ENCODE results near the gene ARMC2. TPM values are rescaled to one million over a fixed set of nuclear protein-coding genes. Genes with fewer than 3 reads are reported as not detected.

Gene ARMC2
- polyA plus RNA-seq, 1 of the 3 experiments (the other 2 are of a cell fraction): 2.4 TPM

DNA sequence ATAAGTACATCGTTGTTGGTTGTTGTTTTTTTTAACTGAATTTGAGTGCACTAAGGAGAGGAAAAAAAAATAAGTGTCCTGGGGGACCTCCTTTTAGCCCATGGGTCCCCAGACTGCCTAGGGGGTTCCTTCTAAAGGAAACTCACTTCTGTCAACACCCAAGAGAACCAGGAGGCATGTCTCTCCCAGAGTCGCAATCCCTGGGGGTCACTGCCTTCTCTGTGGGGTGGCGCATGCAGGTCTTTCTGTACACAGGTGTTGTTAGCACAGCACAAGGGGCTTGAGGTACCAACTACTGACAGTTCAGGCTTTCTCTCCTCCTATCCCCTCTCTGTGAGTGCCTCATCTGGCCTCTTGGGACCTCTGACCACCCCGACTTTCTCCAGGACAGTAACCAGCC, 7.3 kb upstream of the ARMC2 start:
- Histone ChIP-seq H3K27me3 (ENCODE audit: insufficient read depth) (no peaks in the 10 kb centered on the region), H2AFZ (ENCODE audit: low read depth) (no peak overlapping the region), H3K9me2 (no peaks in the 10 kb centered on the region), H3K36me3 (replicated peaks in 1 of 2; ENCODE audit: control insufficient read depth in 1 of 2, insufficient read depth in 2 of 2, low read length in 1 of 2) (no peaks in the 10 kb centered on the region), H3K4me2 (no peak overlapping the region), H3K79me2 (ENCODE audit: insufficient read depth) (no peaks in the 10 kb centered on the region), H3K9ac (no peak overlapping the region), H3K27ac (ENCODE audit: low read depth in 2 of 2, low read length in 1 of 2) (no peak overlapping the region), H3F3A (replicated peaks; ENCODE audit: insufficient read depth) (no peaks in the 10 kb centered on the region), H3K4me3 (ENCODE audit: low read depth in 2 of 2, low read length in 1 of 2) (no peak overlapping the region), H3K9me3 (no peaks in the 10 kb centered on the region), H3K4me1 (ENCODE audit: control insufficient read depth in 1 of 2, insufficient read depth in 2 of 2, low read depth in 1 of 2, low read length in 1 of 2) (no peaks in the 10 kb centered on the region; a peak in 1 of 4 replicates), H4K20me1 (ENCODE audit: insufficient read depth) (no peaks in the 10 kb centered on the region)
- 67% methylated on average over 2 of the region's 4 CpGs for WGBS (ENCODE audit: low lambda C conversion rate)
- CTCF ChIA-PET: no interaction called here
- no peak for DNase-seq
- TF ChIP-seq MEF2A (IDR thresholded peaks at IDR 0.05; ENCODE audit: borderline replicate concordance, low read depth): no peak
- POLR2A ChIA-PET: no interaction called here

DNA sequence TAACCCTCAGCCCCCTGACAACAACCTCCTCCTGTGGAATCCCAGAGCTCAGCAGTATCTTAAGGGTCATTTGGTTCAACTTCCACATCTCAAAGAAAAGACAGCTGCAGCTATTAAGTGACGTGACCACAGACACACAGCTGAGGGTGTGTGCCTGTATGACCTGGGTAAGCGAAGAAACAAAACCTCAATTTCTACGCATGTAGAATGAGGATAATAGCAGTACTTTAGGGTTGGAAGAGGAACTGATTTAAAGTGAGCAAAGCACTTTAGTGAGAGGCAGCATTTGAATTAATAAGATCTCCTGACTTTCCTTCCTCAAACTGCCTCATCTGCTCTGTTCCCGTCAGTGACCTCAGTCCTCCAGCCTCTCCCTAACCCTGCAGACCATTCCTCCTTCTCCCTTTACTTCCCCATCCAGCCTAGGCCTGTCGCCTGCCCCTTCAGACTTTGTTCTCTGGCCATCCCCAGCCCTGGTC, 6.8 kb upstream of the ARMC2 start:
- WGBS (ENCODE audit: low lambda C conversion rate): 86% methylated on average over 5 of the region's 5 CpGs
- Histone ChIP-seq H3K9ac (no peak overlapping the region), H3K27me3 (ENCODE audit: insufficient read depth) (no peaks in the 10 kb centered on the region), H3K79me2 (ENCODE audit: insufficient read depth) (no peaks in the 10 kb centered on the region), H3K4me2 (no peak overlapping the region), H3F3A (replicated peaks; ENCODE audit: insufficient read depth) (no peaks in the 10 kb centered on the region), H3K27ac (ENCODE audit: low read depth in 2 of 2, low read length in 1 of 2) (no peak overlapping the region), H3K9me2 (no peaks in the 10 kb centered on the region), H3K4me1 (ENCODE audit: control insufficient read depth in 1 of 2, insufficient read depth in 2 of 2, low read depth in 1 of 2, low read length in 1 of 2) (no peaks in the 10 kb centered on the region; a peak in 1 of 4 replicates), H4K20me1 (ENCODE audit: insufficient read depth) (no peaks in the 10 kb centered on the region), H2AFZ (ENCODE audit: low read depth) (no peak overlapping the region), H3K36me3 (replicated peaks in 1 of 2; ENCODE audit: control insufficient read depth in 1 of 2, insufficient read depth in 2 of 2, low read length in 1 of 2) (no peaks in the 10 kb centered on the region), H3K4me3 (ENCODE audit: low read depth in 2 of 2, low read length in 1 of 2) (no peak overlapping the region), H3K9me3 (no peaks in the 10 kb centered on the region)
- CTCF ChIA-PET: no interaction called here
- no peak for TF ChIP-seq JUND (IDR thresholded peaks at IDR 0.05)
- POLR2A ChIA-PET: no interaction called here
- no peak for DNase-seq

DNA sequence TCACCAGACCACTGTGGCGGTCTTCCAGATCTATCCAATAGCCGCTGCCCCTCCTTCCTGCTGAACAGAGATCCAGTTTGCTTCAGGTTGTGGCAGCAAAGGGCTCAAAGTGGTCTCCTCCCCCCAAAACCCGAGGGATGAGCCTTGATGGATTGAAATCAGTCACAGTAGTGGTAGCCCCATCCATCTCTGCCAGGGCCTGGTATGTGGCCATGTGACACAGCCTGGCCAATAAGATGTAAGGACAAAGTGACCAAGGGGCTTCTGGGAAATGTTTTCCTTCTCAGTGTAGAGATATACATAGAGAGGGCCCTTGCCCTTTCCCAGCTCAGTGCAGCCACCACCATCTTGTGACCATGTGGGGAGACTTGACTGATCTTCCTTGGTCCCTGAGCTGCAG, 4.1 kb upstream of the ARMC2 start:
- Histone ChIP-seq H3K27me3 (ENCODE audit: insufficient read depth) (no peaks in the 10 kb centered on the region), H3K9me3 (no peaks in the 10 kb centered on the region), H3K4me3 (ENCODE audit: low read depth in 2 of 2, low read length in 1 of 2) (no peak overlapping the region), H3F3A (replicated peaks; ENCODE audit: insufficient read depth) (no peaks in the 10 kb centered on the region), H3K4me1 (ENCODE audit: control insufficient read depth in 1 of 2, insufficient read depth in 2 of 2, low read depth in 1 of 2, low read length in 1 of 2) (peaks cover 0 to 5% of the 10 kb centered on the region in 2 experiments; a peak in 2 of 4 replicates), H3K4me2 (no peak overlapping the region), H3K27ac (ENCODE audit: low read depth in 2 of 2, low read length in 1 of 2) (no peak overlapping the region), H3K9me2 (no peaks in the 10 kb centered on the region), H3K36me3 (replicated peaks in 1 of 2; ENCODE audit: control insufficient read depth in 1 of 2, insufficient read depth in 2 of 2, low read length in 1 of 2) (no peaks in the 10 kb centered on the region), H4K20me1 (ENCODE audit: insufficient read depth) (no peaks in the 10 kb centered on the region), H3K79me2 (ENCODE audit: insufficient read depth) (no peaks in the 10 kb centered on the region), H2AFZ (ENCODE audit: low read depth) (no peak overlapping the region), H3K9ac (no peak overlapping the region)
- POLR2A ChIA-PET: no interaction called here
- CTCF ChIA-PET: interaction anchor here (0.9 kb wide), 1 partner anchor 9 kb away, joined by 3 read pairs; no protein-coding TSS in a partner anchor
- TF ChIP-seq, protein P1, sequence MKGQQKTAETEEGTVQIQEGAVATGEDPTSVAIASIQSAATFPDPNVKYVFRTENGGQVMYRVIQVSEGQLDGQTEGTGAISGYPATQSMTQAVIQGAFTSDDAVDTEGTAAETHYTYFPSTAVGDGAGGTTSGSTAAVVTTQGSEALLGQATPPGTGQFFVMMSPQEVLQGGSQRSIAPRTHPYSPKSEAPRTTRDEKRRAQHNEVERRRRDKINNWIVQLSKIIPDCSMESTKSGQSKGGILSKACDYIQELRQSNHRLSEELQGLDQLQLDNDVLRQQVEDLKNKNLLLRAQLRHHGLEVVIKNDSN (IDR thresholded peaks at IDR 0.05; ENCODE audit: borderline replicate concordance, low read depth): peak; percentile 48; the same call in 1 of the 2 replicates
- TF ChIP-seq ELF1 (IDR thresholded peaks at IDR 0.05): no peak
- no peak for DNase-seq
- 13% methylated on average over 1 of the region's 3 CpGs for WGBS (ENCODE audit: low lambda C conversion rate)

DNA sequence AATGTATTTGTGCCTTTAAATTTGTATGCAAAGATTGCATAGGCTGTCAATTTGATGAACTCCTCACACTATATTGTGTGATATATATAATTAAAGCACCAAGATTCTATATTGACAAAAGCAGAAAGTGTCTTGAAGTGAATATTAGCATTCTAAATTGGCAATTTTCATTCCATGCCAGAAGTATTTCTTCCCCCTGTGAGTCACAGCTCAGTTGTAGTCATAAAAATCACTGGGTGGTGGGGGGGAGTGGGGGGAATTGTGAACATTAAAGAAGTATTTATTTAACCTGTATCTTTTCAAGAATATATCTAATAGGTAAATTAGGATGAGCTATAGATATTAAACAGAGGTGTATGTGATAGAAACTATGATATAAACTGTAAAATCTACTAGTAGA, 3.1 kb upstream of the ARMC2 start:
- TF ChIP-seq POLR2AphosphoS5 (IDR thresholded peaks at IDR 0.05; ENCODE audit: low read depth, low read length): no peak
- TF ChIP-seq, protein P2, sequence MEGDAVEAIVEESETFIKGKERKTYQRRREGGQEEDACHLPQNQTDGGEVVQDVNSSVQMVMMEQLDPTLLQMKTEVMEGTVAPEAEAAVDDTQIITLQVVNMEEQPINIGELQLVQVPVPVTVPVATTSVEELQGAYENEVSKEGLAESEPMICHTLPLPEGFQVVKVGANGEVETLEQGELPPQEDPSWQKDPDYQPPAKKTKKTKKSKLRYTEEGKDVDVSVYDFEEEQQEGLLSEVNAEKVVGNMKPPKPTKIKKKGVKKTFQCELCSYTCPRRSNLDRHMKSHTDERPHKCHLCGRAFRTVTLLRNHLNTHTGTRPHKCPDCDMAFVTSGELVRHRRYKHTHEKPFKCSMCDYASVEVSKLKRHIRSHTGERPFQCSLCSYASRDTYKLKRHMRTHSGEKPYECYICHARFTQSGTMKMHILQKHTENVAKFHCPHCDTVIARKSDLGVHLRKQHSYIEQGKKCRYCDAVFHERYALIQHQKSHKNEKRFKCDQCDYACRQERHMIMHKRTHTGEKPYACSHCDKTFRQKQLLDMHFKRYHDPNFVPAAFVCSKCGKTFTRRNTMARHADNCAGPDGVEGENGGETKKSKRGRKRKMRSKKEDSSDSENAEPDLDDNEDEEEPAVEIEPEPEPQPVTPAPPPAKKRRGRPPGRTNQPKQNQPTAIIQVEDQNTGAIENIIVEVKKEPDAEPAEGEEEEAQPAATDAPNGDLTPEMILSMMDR (IDR thresholded peaks at IDR 0.05): no peak
- no peak for TF ChIP-seq GABPA (IDR thresholded peaks at IDR 0.05; ENCODE audit: low read depth)
- TF ChIP-seq RCOR1 (IDR thresholded peaks at IDR 0.05; ENCODE audit: low read length): no peak
- TF ChIP-seq, protein P3, sequence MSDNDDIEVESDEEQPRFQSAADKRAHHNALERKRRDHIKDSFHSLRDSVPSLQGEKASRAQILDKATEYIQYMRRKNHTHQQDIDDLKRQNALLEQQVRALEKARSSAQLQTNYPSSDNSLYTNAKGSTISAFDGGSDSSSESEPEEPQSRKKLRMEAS (IDR thresholded peaks at IDR 0.05; ENCODE audit: low read depth): no peak
- Histone ChIP-seq H3K36me3 (replicated peaks in 1 of 2; ENCODE audit: control insufficient read depth in 1 of 2, insufficient read depth in 2 of 2, low read length in 1 of 2) (no peaks in the 10 kb centered on the region), H3K27me3 (ENCODE audit: insufficient read depth) (no peaks in the 10 kb centered on the region), H3K4me1 (ENCODE audit: control insufficient read depth in 1 of 2, insufficient read depth in 2 of 2, low read depth in 1 of 2, low read length in 1 of 2) (peaks cover 0 to 5% of the 10 kb centered on the region in 2 experiments; a peak in 3 of 4 replicates), H3K4me3 (ENCODE audit: low read depth in 2 of 2, low read length in 1 of 2) (no peak overlapping the region), H3K9ac (no peak overlapping the region), H4K20me1 (ENCODE audit: insufficient read depth) (no peaks in the 10 kb centered on the region), H3K4me2 (no peak overlapping the region), H3K27ac (ENCODE audit: low read depth in 2 of 2, low read length in 1 of 2) (no peak overlapping the region), H3K79me2 (ENCODE audit: insufficient read depth) (no peaks in the 10 kb centered on the region), H3K9me3 (no peaks in the 10 kb centered on the region), H3F3A (replicated peaks; ENCODE audit: insufficient read depth) (no peaks in the 10 kb centered on the region), H3K9me2 (no peaks in the 10 kb centered on the region), H2AFZ (ENCODE audit: low read depth) (no peak overlapping the region)
- ChIA-PET CTCF (interaction anchor here (1.5 to 3.3 kb wide), 2 partner anchors 7 to 9 kb away, joined by 4 to 16 read pairs; no protein-coding TSS in a partner anchor), POLR2A (no interaction called here)
- no peak for DNase-seq
